ENCODE measurements around the gene HTRA2.

HTRA2 gene

DNA sequence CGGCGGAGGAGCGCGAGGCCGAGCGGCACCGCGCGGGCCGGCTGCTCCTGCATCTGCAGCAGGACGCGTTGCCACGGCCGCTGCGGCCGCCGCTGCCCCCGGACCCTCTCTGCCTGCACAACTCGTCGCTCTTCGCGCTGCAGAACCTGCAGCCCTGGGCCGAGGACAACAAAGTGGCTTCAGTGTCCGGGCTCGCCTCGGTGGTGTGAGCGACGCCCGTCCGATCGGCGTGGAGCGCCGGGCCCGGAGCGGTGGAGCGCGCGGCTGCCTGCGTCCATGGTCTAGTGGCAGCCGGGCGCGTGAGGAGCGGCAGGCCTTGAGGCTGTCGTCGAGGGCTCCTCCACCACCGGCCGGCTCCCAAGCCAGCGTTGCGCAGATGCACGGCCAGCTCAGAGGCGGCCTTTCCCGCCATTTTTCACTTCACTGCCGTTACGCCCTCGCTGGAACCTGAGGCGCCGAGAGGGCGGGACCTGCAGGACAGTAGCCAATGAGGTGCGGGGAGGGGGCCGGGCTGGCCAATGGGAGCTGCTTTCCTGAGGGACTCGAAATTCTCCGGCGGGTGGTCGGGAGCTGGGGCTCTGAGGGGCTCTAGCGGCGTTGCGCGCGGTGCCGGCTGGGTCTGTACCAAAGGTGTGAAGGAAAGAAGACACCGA lies 13.6 kb upstream of the HTRA2 start:
- peak in 1 of 3 experiments; percentile 18 for DNase-seq

DNA sequence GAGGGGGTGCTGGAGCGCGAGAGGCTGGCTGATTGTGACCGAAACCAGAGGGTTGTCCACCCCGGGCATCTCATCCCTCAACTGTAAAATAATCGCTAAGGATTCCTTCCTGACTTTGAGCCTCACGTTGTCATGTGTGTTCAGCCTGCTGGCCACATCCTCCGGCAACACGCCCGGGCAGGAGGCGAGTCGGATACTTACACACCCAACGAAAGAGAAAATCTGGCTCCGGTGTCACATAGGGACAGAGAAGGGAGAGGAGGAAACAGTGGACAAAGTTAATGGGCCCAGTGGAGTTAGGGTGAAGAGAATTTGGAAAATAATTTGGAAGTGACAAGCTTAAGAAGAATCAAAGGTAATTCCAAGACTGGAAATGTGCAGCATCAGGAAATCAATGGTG lies 13.1 kb upstream of the HTRA2 start:
- DNase-seq, result no peak

DNA sequence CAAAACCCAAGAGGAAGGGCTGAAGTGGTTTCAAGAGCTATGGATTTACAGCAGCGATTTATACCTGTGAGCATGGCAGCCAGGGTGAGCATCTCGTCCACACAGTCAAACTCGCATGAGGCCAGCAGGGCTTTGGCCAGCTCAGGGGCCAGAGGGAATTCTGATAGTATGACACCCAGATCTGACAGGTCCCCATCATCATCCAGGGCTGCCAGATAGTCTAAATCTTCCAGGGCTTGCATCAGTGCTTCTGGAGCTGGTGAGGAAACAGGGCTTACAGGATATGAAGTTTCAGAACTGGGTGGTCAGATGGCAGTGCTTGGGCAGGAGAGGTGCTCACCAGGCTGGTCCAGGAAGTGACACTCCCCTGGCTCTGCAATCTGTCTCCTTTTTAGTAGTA lies 7.2 kb upstream of the HTRA2 start:
- DNase-seq, result no peak

DNA sequence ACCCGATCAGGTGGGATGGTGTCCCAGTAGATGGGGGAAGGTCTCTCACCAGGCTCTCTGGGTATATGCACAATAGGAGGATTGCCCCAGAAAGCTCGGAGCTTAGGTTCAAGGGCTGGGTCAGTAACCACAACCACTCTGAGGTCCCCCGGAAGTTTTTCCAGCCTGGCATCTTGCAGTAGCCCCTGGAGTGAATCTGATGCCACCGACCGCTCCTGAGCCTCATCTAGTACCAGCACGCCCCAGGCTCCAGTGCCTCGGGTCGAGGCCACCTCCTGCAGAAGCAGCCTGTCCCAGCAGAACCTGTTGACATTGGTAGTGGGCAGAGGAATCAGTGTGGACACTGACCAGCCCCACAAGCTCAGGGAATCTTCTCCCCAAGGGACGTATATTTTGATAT lies 5.7 kb upstream of the HTRA2 start:
- no peak for DNase-seq

DNA sequence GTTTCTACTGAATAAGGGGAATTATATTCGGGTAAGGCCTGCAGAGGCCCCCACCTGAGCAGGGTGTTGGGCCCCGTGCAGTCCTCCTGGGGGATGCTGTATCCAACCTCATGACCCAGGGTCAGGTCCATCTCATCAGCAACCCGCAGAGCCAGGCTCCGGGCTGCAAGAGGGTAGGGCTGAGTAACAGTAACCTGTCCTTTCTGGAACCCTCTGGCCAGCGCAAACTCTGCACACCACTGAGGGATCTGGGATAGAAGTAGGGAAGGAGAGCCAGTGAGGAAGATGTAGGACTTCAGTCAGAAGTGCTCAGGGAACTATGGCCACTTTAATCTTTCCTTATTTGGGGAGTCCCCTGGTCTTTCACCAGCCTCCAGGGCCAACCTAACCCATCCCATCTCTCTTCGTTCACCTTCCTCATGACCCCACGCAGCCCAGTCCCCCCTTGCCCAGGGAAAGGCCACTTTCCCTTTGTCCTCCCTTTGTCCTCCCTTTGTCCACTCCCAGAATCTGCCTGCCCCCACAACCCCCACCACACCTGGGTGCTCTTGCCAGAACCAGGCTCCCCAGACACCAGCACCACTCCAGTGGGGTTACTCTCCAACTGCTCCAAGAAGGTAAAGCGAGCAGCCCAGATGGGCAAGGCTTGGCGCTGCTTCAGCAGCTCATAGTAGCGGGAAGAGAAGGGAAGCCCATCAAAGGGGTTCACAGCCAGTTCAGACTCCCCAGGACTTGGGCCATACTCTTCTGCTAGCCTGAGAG lies 4.6 kb upstream of the HTRA2 start:
- no peak for DNase-seq

DNA sequence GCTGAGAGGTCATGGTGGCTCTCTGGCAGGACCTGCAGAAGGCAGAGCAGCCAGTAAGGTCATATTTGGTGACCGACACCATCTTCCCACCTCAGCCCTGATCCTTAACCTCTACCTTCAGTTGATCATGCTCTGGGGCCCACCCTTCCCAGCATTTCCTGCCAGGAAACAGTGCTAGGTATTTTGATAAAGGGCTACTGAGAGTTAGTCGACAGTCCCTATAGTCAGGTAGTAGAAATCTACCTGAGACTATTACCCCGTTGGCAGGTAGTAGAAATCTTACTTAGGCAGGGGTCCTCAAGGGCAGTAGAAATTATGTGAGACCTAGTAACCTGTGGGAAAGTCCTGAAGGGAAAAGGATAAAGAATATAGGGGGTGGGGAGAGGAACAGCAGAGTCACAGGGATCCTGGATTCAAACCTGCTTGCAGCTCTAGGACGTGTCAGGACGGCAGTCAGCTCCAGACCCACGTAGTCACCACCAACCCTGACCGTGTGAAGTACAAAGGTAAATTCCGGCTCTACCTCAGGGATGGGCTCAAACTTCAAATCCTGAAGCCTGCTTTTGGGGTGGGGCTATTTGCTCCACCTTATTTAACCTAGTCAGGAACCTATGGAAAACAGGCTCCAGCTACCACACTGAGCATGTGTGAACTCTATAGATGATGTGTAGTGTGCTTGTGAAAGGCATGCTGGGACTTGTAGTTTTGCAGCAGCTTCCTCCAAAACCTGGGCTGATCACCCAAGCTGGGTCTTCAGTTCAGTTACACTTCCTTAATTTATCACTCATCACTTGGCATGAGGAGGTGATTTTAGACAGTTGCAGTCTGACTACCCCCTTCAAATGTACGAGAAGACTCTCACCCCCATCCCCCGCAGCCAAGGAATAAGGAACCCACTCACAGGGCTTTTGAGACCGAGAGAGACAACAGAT lies 3.8 kb upstream of the HTRA2 start, which contains the start of gene DQX1:
DQX1 (minus strand) TSS at position 515 of the 932 bp plus-strand sequence; CDS start at position 13, 502 bp downstream.
- peak in 1 of 3 experiments; percentile 39 for DNase-seq

DNA sequence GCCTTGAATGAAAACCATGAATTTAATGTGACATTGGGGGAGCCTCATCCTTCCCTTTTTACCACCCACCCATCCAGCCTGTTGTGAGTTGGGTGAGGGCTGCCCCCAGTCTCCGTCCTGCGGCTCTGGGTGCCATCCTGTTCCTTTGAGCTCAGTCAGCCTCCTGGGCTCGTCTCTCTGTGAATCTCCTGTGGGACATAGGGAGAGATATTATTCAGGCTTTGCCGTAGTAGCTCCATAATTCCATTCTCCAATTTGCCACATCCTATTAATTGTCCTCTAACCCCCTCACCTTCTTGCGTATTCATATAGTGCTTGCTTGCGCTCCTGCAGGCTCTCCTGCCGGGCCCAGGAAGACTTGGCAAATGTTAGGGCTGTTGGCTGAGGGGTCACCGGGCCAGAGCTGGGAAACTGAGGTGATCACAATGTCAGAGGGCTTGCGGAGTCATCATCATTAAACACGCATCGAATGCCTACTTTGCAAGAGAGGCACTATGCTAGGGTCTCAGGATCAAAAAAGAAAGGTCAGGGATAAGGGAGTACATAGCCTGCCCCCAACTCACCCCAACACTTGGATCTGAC lies 3.0 kb upstream of the HTRA2 start:
- DNase-seq, result no peak

DNA sequence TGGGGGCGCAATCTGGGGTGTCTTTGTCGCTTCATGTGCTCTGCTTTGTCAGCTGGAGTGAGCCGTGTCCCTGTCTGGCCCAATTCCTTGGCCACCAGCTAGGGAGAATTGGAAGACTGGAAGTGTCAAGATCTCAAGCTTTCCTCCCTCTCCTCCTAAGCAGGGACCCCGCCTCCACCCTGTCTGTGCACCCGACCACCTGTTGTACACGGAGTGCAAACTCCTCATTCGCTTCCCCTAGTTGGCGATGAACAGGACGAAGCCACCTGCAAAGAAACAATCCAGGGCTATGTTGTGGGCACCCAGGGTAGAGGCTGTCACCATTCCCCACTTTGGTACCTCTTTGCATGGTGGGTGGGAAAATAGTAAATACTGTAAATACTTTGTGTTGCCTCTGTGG lies 2.0 kb upstream of the HTRA2 start:
- DNase-seq, result no peak

DNA sequence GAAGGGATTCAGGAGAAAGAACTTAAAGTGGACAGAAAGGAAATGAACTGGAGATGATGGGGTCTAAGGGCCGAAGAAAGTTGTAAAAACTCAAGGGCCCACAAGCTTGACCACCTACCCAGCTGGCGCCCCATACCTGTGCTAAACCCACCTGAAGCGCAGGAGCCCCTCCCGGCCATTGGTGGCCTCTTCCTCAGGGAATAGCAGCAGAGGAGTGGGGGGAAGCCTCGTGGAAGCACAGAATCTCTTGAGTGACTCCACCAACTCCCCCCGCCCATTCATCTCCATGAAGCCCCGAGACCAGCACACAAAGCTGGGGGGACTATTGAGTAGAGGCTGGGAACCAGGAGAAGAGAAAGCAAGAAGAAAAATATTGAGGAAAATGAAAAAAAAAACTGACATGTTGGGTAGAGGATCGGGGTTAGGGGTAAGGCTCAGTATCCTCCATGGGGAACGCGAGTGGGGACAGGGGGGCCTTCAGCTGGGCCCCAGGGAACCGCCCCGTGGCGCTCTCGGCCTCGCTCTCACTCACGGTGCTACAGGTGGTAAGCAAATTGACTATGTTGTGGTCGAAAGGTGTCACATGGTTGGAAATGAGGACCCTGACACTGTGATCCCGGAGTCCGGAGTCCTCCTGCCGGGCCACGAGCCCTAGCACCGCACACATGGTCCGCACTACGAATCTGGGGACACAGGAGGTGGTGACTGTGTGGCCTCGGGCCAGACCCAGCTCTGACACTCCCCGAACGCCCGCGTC lies 955 bp upstream of the HTRA2 start:
- no peak for DNase-seq

DNA sequence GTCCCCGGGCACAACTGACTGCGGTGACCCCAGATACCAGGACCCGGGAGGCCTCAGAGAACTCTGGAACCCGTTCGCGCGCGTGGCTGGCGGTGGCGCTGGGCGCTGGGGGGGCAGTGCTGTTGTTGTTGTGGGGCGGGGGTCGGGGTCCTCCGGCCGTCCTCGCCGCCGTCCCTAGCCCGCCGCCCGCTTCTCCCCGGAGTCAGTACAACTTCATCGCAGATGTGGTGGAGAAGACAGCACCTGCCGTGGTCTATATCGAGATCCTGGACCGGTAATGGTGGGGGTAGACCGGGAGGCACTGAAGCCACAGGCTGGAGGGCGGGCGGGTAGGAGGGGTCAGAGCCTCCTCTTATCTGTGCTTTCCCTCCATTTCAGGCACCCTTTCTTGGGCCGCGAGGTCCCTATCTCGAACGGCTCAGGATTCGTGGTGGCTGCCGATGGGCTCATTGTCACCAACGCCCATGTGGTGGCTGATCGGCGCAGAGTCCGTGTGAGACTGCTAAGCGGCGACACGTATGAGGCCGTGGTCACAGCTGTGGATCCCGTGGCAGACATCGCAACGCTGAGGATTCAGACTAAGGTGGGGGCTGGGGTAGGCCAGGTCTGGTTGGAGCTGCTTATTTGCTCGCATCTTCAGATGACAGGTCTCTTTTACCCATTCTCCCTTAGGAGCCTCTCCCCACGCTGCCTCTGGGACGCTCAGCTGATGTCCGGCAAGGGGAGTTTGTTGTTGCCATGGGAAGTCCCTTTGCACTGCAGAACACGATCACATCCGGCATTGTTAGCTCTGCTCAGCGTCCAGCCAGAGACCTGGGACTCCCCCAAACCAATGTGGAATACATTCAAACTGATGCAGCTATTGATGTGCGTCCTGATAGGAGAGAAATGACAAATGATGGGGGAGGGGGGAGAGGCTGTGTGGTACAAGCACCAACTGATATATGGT lies 780 bp downstream of the HTRA2 start:
- peak; percentile 28 to 69 (median 66) for DNase-seq

DNA sequence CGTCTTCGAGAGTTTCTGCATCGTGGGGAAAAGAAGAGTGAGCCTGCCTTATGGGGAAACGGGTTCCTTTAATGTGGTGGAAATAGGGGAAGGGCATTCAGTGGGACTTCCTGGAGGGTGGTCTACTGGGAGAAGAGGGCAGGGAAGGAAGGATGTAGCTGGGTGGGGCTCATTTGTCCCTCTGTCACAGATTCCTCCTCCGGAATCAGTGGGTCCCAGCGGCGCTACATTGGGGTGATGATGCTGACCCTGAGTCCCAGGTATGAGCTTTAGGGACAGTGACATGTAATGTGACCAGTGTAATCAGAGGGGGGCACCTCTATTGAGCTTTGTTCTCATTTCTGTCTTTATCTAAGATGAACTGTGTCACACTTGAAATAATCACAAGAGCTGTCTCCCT lies 1.9 kb downstream of the HTRA2 start:
- no peak for DNase-seq

DNA sequence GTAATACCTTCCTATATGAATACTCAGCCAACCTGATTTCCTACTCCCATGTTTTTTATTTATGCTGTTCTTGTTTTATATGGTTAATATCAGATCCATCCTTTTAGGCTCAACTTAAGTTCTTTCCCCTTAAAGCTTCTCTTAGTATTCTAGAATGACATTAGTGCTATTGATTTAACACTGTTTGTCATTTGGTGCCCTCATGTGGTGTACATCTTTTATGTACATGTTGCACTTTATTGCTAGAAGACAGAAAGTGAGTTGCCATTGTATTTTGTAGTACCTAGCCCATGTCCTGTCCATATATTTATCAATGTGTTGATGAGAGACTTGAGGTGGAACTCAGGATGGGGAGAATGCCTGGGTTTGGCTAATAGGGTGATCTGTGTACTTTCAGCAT lies 2.5 kb downstream of the HTRA2 start:
- peak in 1 of 3 experiments; percentile 60 for DNase-seq

DNA sequence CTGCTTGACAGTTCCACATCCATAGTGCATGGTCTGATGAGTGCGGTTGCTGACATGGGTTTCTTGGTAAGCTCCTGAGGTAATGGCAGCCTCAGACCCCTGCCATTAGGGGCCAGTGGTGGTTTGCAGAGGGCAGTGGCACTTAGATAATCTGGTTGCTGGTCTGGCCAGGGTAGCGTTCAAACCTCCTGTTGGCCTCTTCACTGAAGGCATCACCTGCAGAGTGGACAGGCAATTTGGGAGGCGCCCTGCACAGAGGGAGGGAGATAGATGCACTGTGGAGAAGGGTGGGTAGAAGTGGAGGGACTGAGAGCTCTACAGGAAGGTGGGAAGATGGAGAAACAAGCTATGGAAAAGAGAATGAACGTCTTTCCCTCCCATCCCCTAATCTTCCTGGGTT lies 3.7 kb downstream of the HTRA2 start:
- no peak for DNase-seq

DNA sequence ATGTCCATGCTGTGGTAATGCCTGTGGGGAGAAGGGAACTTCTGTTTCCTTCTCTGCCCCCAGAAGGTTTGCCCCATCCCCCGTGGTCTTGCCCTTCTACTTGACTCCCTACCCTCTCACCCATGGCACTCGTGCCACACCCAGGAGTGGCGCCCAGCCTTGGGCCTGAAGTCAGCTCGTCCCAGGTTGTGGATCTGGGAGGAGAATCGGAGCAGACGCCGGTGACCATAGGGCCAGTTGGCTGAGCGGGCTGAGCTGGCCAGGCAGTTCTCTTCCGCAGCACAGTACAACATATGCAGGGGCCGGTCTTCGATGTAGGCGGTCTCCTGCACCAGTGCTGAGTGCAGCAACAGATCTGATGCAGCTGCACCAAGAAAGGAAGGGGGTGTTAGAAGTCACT lies 4.7 kb downstream of the HTRA2 start:
- no peak for DNase-seq

DNA sequence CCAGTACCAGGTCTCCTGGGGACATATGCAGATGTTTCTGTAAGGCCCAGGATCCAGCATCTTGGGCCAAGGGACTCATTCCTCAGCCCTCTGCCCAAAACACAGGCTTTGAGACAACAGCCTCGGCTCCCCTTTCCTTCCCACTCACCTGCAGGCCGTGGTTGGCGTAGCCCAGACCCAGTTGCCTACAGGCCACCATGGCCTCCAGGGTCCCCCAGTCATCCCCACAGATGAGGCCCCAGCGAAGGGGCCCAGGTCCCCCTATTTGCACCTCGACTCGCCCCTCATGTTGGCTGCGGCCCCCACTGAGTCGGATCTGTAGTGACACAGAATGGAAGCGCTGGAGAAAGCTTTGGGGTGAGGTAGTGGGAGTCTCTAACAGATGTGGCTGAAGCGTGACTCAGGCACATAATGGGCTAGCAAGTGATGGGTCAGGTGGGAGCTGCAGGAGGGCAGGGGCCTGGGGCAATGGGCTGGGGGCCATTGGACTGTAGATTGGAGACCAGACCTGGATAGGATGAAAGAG lies 5.8 kb downstream of the HTRA2 start:
- DNase-seq, result no peak

DNA sequence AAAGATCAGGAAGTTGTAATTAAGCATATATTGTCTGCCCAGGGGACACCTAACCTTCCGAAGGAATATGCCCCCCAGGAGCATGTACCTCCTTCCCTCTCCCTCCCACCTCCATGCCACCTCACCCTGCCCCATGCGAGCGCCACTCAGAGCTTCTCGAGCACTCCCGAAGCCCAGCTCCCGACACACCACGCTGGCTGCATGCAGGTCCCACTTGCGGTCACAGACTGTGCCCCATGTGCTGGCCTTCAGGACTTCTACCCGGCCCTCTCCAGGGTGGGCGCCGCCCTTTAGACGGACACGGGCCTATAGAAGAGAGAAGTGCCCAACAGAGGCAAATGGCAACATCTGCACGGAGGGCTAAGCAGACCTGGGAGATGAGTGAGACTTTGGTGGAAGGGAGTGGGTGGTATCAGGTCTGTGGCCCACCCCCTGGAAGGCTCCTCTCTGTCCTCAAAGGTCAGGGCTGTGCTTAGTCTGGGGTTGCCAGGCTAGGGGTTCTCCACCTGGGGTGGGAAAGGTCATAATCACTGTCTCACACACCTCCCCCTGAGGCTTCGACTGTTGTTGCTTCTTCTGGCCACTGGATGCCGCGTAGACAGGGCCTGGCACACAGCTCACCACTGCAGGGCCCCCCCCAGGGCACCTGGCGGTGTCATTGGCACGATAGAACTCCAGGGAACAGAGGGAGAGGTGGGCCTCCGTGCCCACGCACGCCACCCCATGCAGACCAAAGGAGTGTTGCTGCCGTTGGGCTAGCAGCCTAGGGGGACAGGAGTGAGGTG lies 6.6 kb downstream of the HTRA2 start:
- no peak for DNase-seq

DNA sequence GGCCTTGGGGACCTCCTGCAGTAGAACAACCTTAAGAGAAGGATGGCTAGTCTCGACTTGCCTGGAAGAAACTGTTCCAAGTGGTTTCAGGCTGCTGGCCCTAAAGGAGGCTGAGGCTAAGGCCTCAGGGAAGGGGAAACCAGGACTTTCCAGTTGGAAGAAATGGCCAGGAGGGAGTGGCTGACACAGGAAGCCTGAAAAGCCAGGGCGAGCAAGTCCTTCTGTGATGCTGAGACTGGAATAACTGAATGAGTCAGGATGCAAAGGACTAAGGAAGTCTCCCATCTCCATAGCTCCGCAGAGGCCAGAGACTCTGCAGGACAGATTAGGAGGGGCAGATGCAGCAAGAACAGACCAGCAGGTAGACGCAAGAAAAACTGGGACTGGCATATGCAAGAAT lies 7.4 kb downstream of the HTRA2 start:
- DNase-seq, result no peak

DNA sequence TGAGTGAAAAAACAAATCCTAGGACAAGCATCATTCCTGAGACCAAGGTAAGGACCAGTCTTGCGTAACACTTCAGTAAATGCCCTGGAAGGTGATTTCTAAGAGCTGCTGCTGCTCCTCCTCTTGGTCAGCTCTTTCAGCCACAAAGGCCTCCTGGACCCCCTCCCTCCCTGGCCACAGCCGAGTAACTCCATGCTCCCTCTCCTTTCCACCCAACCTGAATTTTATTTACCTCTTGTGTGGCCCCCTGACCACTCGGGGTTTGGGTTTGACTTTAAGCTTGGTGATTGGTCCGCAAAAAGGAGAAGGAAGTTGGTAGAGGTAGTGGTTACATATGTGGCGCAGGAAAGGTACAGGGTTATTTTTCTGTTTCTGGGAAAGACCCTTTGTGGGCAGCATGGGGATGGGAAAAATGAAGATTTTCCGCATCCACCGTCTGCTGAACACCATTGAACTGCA lies 9.2 kb downstream of the HTRA2 start:
- no peak for DNase-seq

DNA sequence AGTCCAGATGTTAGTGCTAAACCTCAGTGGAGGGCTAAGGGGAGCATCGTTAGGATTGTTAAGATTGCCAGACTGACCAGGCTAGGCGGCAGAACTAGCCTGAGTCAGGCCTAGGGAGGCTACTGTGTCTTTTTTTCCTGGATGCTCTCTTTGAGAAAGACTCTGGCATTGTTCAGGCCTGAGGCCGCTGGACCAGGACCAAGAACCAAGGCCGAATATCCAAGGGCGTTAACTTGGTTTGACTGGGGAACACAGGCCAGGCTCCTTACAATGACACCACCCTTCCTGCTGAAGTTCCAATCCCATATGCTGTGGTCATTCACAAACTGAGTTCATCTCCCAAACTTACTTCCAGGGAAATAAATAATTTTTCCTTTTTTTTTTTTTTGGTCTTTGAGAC lies 10.6 kb downstream of the HTRA2 start:
- DNase-seq, result no peak

DNA sequence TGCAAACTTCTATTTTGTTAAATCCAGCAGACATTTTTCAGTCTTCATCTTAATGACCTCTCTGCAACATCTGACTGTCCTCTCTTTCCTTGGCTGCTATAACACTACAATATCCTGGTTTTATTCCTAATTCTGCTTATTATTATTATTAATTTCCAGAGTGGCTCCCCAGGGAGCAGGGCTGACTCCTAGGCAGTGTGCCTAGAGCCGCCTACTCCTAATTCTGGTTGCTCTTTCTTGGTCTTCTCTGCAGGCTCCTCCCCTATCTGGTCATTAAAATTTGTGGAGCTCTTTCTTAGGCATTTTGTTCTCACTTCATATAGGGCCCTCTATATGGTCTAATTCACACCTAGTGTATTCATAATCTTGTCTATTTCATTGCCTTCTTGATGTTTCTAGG lies 13.2 kb downstream of the HTRA2 start:
- DNase-seq, result no peak

Data from NCI-H1417 (cell line).